Left lung (tissue), 10 donors: ENCODE results near the gene EGFL7. TPM values are rescaled to one million over a fixed set of nuclear protein-coding genes. Genes with fewer than 3 reads are reported as not detected.

Experiments
- ATAC-seq: fragments of 200-7000 bp; cut with Tn5 transposase; one replicate; pipeline ENCODE4 v1.9.1; 2020; ENCODE audit warnings: moderate library complexity
- DNase-seq, 4 donors: peaks; one replicate each; pipeline ENCODE4 v3.0.0-alpha.2; 2013 to 2020
- H3K27ac ChIP-seq, 2 donors: fragments of 200-600 bp; sonication (generic) in 1 of 2; one replicate each; pipeline versions ENCODE4 v1.5.0 to v1.8.0; 2020 to 2021
- H3K27me3 ChIP-seq, 2 donors: fragments of 200-600 bp; sonication (generic) in 1 of 2; one replicate each; pipeline versions ENCODE4 v1.5.0 to v1.8.0; 2020 to 2021
- H3K36me3 ChIP-seq, 2 donors: fragments of 200-600 bp; sonication (generic) in 1 of 2; one replicate each; pipeline versions ENCODE4 v1.5.0 to v1.8.0; 2020 to 2021
- H3K4me1 ChIP-seq, 2 donors: fragments of 200-600 bp; one replicate each; pipeline ENCODE4 v1.8.0; 2021
- H3K4me3 ChIP-seq, 2 donors: fragments of 200-600 bp; sonication (generic) in 1 of 2; one replicate each; pipeline versions ENCODE4 v1.5.0 to v1.8.0; 2020 to 2021; ENCODE audit warnings: mild to moderate bottlenecking in 1 of 2
- H3K9me3 ChIP-seq, 2 donors: fragments of 200-600 bp; sonication (generic) in 1 of 2; one replicate each; pipeline versions ENCODE4 v1.5.0 to v1.8.0; 2020 to 2021
- intact Hi-C, 2 donors: fragments of 100-400 bp; cut with DNase I; formaldehyde crosslinking; loops; one replicate each; pipeline versions ENCODE4 v1.11.2 to v1.14.2; 2022
- polyA plus RNA-seq, 6 donors: library from polyadenylated mRNA; unstranded; fragments of 120-200 nt; gene quantifications; one replicate each; pipeline ENCODE4 v1.2.1, GENCODE V29; 2013; ENCODE audit not compliant: insufficient read length in 6 of 6
- total RNA-seq, 2 donors: library from RNA; stranded (reverse); fragmentation: NEBNext Ultra II Directional; extraction: Animal tissue kit (Norgen Biotek cat#: 25700); gene quantifications; one replicate each; pipeline ENCODE4 v1.2.1, GENCODE V29; 2021
- TF ChIP-seq, protein P1 (sequence below), 2 donors: fragments of 200-600 bp; sonication (generic) in 1 of 2; IDR thresholded peaks; one replicate each; pipeline versions ENCODE4 v1.5.0 to v1.8.0; 2021; ENCODE audit warnings: antibody characterized with exemption in 2 of 2
- donor health status: DM: no; HTN: yes; CAD: no.
- donor health status: DM: no; HTN: no; CAD: no.

Gene EGFL7
- total and polyA plus RNA-seq, 8 donors: 65.7 to 165 (median 101) TPM

GRCh38 chr9:136667940-136668760 is 5.4 kb downstream of the EGFL7 start:
- H3K36me3 ChIP-seq: peaks cover 0 to 23% of the 10 kb centered on the region in 2 donors
- DNase-seq (no peak), ATAC-seq (no peak)
- no peaks in the 10 kb centered on the region for H3K9me3 ChIP-seq
- H3K4me1 ChIP-seq: peaks cover 0 to 39% of the 10 kb centered on the region in 2 donors
- peak overlapping the region; percentile 73 to 77 for H3K27ac ChIP-seq
- TF ChIP-seq, protein P1, sequence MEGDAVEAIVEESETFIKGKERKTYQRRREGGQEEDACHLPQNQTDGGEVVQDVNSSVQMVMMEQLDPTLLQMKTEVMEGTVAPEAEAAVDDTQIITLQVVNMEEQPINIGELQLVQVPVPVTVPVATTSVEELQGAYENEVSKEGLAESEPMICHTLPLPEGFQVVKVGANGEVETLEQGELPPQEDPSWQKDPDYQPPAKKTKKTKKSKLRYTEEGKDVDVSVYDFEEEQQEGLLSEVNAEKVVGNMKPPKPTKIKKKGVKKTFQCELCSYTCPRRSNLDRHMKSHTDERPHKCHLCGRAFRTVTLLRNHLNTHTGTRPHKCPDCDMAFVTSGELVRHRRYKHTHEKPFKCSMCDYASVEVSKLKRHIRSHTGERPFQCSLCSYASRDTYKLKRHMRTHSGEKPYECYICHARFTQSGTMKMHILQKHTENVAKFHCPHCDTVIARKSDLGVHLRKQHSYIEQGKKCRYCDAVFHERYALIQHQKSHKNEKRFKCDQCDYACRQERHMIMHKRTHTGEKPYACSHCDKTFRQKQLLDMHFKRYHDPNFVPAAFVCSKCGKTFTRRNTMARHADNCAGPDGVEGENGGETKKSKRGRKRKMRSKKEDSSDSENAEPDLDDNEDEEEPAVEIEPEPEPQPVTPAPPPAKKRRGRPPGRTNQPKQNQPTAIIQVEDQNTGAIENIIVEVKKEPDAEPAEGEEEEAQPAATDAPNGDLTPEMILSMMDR (IDR thresholded peaks at IDR 0.05): no peak
- peaks cover 0 to 69% of the 10 kb centered on the region in 2 donors for H3K27me3 ChIP-seq
- peak overlapping the region; percentile 24 to 41 for H3K4me3 ChIP-seq
- intact Hi-C loops: no loop called here

- peaks cover 0 to 33% of the 10 kb centered on the region in 2 donors for H3K36me3 ChIP-seq
- DNase-seq: no peak
- peak overlapping the region; percentile 24 to 41 for H3K4me3 ChIP-seq
- intact Hi-C loops: no loop called here
- H3K4me1 ChIP-seq: peaks cover 0 to 42% of the 10 kb centered on the region in 2 donors
- H3K27me3 ChIP-seq: peaks cover 0 to 59% of the 10 kb centered on the region in 2 donors
- TF ChIP-seq, protein P1 (IDR thresholded peaks at IDR 0.05): no peak
- no peak for ATAC-seq
- peak overlapping the region; percentile 73 to 77 for H3K27ac ChIP-seq
- H3K9me3 ChIP-seq: no peaks in the 10 kb centered on the region
Observed at GRCh38 chr9:136668983-136669790, 6.5 kb downstream of the EGFL7 start.

- TF ChIP-seq, protein P1 (IDR thresholded peaks at IDR 0.05): no peak
Observed at GRCh38 chr9:136669791-136670464, 7.2 kb downstream of the EGFL7 start.

GRCh38 chr9:136670576-136671253 is 8.0 kb downstream of the EGFL7 start:
- no peak for DNase-seq

More at GRCh38 chr9:136669791-136670464, 7.2 kb downstream of the EGFL7 start:
- H3K36me3 ChIP-seq: peaks cover 0 to 40% of the 10 kb centered on the region in 2 donors
- peak overlapping the region; percentile 73 to 77 for H3K27ac ChIP-seq
- intact Hi-C loops: no loop called here
- peaks cover 0 to 51% of the 10 kb centered on the region in 2 donors for H3K27me3 ChIP-seq
- ATAC-seq (no peak), DNase-seq (no peak)
- no peaks in the 10 kb centered on the region for H3K9me3 ChIP-seq
- H3K4me3 ChIP-seq: peak overlapping the region in 1 of 2 donors; percentile 41
- H3K4me1 ChIP-seq: peaks cover 0 to 49% of the 10 kb centered on the region in 2 donors

More at GRCh38 chr9:136670576-136671253, 8.0 kb downstream of the EGFL7 start:
- Histone ChIP-seq H3K9me3 (no peaks in the 10 kb centered on the region), H3K27ac (peak overlapping the region; percentile 73 to 77), H3K4me3 (peak overlapping the region in 1 of 2 donors; percentile 41), H3K27me3 (peaks cover 0 to 46% of the 10 kb centered on the region in 2 donors), H3K36me3 (peaks cover 0 to 44% of the 10 kb centered on the region in 2 donors), H3K4me1 (peaks cover 0 to 45% of the 10 kb centered on the region in 2 donors)
- TF ChIP-seq, protein P1 (IDR thresholded peaks at IDR 0.05): no peak
- intact Hi-C loops: no loop called here
- ATAC-seq: no peak
